Esophagus squamous epithelium (tissue), 4 donors: ENCODE data around the gene POC1A.

Source experiments
- POLR2A ChIP-seq, 4 donors: fragments of 450-650 bp; IDR thresholded peaks; one replicate each; pipeline ENCODE4 v1.6.1; 2017; ENCODE audit warnings: antibody characterized with exemption in 4 of 4, mild to moderate bottlenecking in 4 of 4, moderate library complexity in 3 of 4
- TF ChIP-seq, protein P1 (sequence below), 6 experiments: fragments of 450-650 bp in 4 of 6; fragments of 200-600 bp in 2 of 6; sonication (generic) in 2 of 6; IDR thresholded peaks; one replicate each; pipeline ENCODE4 v1.5.1; 2016 to 2019; ENCODE audit warnings: antibody characterized with exemption in 6 of 6, mild to moderate bottlenecking in 4 of 6, moderate library complexity in 4 of 6

- TF ChIP-seq, protein P1, sequence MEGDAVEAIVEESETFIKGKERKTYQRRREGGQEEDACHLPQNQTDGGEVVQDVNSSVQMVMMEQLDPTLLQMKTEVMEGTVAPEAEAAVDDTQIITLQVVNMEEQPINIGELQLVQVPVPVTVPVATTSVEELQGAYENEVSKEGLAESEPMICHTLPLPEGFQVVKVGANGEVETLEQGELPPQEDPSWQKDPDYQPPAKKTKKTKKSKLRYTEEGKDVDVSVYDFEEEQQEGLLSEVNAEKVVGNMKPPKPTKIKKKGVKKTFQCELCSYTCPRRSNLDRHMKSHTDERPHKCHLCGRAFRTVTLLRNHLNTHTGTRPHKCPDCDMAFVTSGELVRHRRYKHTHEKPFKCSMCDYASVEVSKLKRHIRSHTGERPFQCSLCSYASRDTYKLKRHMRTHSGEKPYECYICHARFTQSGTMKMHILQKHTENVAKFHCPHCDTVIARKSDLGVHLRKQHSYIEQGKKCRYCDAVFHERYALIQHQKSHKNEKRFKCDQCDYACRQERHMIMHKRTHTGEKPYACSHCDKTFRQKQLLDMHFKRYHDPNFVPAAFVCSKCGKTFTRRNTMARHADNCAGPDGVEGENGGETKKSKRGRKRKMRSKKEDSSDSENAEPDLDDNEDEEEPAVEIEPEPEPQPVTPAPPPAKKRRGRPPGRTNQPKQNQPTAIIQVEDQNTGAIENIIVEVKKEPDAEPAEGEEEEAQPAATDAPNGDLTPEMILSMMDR (IDR thresholded peaks at IDR 0.05), result no peak
- no peak for TF ChIP-seq POLR2A (IDR thresholded peaks at IDR 0.05)
Observed at GRCh38 chr3:52057812-52058495, 96.3 kb downstream of the POC1A start.
